ENCODE results near the gene FRMD4A.

FRMD4A gene

GRCh38 chr10:13820119-13820963 lies 510.4 kb downstream of the FRMD4A start:
- DNase-seq (ENCODE audit: low read depth, low spot score), result no peak

- DNase-seq (ENCODE audit: low read depth, low spot score), result no peak
Measured at GRCh38 chr10:13816195-13816925, 514.4 kb downstream of the FRMD4A start.

DNA sequence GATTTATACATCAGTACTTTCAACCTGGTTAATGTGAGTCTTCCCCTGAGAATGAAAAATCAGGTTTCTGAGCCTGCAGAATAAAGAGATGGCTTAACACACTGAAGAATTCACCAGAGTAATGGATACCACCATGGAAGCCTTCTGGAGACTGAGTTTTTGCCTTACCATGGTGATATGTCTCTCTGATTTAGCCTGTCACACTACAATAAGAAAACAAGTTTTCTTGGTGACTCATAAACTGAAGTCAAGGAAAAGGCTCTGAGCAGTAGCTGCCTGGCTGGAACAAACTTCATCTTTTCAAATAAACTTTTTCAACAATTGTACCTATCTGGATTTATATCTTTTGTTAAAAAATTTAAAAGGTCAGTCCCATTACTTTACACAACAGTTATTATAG lies 515.0 kb downstream of the FRMD4A start:
- no peak for DNase-seq (ENCODE audit: low read depth, low spot score)

DNA sequence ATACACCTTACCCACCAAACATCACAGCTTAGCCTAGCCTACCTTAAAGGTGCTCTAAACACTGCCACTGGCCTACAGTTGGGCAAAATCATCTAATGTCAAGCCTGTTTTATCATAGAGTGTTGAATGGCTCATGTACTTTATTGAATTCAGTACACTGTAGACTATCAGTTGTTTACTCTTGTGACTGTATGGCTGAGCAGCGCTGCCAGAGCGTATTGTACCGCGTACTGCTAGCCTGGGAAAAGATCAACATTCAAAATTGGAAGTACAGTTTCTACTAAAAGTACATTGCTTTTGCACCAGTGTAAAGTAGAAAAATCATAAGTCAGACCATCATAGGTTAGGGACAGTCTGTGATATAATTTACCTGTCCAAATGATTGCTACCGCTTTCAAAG lies 517.2 kb downstream of the FRMD4A start:
- DNase-seq (ENCODE audit: low read depth, low spot score), result no peak

- DNase-seq (ENCODE audit: low read depth, low spot score), result no peak
Measured at GRCh38 chr10:13812804-13813203, 517.9 kb downstream of the FRMD4A start.

DNA sequence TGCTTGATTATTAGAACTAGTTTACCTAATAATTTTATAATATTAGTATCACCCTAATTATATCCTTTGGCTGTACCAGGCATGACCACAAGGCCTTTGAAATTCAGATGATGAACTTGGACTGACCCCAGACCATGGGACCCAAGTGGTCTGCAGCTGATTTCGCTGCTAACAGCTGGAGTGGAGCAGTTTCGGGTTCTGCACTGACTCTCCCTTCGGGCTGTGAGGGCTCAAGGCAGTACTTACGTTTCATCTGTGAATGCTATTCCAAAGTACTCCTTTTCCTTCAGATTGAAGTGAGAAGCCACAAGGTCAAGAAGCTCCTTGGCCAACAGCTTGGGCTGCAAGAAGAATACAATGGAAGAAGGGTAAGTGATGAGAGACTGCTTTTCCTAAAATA lies 520.2 kb downstream of the FRMD4A start:
- DNase-seq (ENCODE audit: low read depth, low spot score), result no peak

- DNase-seq (ENCODE audit: low read depth, low spot score), result no peak
Measured at GRCh38 chr10:13809427-13809826, 521.3 kb downstream of the FRMD4A start.

GRCh38 chr10:13808556-13809391 lies 522.0 kb downstream of the FRMD4A start:
- no peak for DNase-seq (ENCODE audit: low read depth, low spot score)

DNA sequence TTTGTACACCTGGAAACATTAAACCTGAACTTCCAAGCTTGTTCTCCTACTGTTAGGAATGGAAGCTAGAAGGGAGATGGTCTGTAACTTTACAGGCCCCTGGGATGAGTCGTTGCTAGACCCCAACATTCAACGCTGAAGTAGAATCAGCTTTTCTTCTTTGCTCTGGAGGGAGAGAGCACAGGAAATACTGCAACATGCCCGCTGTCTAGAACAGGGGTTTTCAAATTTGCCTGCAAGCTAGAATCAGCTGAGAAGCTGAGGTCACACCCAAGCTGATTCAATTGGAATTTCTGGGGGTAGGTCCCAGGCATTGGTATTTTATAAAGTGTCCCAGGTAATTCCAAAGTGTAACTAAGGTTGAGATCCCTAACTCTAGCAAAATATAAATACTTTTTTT lies 524.3 kb downstream of the FRMD4A start:
- DNase-seq (ENCODE audit: low read depth, low spot score), result no peak

DNA sequence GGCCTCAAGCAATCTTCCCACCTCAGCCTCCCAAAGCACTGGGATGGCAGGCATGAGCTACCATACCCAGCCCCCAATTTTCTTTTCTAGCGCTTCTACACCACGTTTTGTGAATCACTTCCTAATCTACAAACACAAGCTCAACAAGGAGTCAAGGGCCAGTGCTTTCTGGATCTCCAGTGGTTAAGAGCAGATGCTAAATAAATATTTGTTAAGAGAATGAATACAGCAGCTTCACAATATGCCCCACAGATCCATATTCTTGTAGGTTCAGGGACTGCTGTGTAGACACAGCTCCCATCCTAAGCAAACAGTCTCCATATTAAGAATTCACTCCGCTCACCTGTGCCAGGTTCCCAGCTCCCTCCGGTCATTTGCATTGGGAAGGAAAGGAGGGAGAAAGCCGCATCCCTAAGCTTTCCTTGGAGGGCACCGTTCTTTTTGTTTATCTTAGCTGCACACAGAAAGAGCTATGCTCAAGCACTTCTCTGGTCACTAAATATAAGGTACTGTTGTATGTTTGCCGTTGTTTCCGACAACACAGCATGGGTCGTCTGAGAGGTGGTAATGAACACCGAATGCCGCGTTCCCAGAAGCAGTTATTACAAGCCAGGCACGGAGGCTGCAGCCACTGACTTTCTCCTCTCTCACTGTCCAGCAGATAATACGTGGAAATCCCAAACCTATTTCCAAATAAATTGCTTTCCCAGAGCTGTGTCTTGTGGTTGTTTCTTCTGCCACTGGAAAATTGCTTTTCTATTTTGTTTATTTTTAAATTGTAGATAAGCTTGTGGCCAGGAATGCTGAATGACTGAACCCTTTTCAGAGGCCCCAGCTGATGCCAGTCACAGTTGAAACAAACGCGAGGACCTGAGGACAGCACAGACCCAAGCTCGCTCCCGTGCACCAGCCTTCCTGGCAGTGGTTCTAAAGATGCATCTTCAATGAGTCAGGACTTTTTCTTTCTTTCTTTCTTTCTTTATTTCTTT lies 526.9 kb downstream of the FRMD4A start:
- no peak for DNase-seq (ENCODE audit: low read depth, low spot score)

DNA sequence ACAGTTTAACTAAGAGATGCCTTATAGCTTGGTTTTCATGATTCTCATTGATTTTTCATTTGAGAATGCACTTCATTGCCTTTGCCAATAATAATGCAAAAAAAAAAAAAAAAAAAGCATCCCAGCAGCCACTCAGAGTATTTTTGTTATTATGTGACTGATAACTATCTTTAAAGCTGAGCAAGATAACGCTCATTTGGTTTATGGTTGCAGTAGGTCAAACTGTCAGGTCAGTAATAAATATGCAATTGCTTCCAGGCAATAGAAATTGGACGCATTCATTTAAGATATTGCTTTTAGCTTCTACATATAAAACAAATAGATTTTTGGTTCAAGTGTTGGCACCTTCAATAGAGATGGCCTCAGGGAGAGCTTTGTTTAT lies 528.8 kb downstream of the FRMD4A start:
- DNase-seq (ENCODE audit: low read depth, low spot score), result no peak

DNA sequence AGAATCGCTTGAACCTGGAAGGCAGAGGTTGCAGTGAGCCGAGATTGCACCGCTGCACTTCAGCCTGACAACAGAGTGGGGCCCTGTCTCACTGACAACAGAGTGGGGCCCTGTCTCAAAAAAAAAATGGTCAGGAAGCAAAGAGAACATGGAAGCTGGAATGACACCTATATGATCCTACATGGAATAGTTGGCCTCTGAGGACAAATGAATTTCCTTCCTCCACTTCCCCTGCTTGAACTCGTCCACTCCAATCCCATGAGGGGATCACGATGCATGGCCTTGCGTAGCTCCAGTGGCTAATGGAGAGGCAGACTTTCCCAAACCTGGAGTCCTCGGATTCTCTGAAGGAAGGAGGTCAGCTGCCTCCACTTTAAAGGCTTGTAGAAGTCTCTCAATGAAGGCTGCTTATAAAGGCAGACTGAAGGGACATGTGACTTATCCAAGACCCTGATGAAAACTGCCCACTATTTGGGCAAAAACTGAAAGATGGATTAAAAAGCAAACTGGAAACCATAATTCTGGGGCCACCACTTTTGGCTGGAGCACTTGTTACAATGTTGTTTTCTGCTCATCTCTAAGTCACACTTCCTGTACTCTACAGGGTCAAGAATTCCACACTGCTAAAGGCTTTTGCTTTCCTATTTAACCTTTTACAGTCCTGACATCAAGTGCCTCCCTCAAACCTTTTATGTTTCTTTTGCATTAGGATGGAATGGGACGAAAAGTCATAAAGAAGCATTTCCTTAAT lies 529.4 kb downstream of the FRMD4A start:
- DNase-seq (ENCODE audit: low read depth, low spot score), result no peak

DNA sequence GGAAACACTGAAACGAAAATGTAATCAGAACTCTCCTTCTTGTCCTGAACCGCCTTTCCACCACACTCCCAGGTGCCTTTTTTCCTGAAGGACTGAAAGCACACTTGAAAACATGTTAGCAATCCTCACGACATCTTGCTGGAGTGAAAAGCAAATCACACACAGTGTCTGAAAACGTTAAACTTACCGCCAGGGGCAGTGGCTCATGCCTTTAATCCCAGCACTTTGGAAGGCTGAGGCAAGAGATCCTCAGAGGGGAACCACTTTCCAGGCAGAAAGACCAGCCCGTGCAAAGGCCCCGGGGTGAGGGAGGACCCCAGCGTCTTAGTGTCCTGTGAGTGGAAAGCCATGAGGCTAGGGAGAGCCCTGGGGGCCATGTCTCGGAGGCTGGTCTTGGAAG lies 533.6 kb downstream of the FRMD4A start:
- no peak for DNase-seq (ENCODE audit: low read depth, low spot score)

- DNase-seq (ENCODE audit: low read depth, low spot score), result no peak
Measured at GRCh38 chr10:13795653-13796555, 534.8 kb downstream of the FRMD4A start.

DNA sequence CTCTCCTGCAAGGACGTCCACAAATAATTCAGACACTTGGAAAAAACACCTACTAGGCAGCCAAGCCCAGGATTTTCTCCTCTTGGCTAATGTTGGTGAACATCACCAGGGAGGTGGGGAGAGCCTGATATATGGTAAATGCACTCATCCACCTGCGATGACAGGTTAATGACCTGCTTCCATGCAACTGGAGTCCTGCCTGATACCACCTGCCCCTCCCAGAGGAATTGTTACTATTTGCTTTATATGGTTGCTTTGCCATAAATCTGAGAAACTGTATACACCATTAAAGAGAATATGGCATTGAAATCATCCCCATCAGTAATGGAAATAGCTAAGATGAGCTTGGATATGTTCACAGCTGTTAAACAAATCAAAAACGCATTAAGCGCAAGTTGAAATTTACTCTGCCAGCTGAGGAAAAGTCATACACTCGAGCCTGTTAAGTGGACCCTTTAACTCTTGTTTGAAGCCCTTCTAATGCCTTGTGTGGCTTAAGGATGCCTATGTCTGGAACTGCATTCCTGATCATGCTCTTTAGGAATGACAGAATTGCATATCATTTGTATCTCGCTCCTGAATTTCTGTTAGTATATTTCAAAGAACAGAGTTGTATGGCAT lies 535.6 kb downstream of the FRMD4A start:
- DNase-seq (ENCODE audit: low read depth, low spot score), result no peak

GRCh38 chr10:13792006-13792405 lies 538.7 kb downstream of the FRMD4A start:
- DNase-seq (ENCODE audit: low read depth, low spot score), result no peak

- DNase-seq (ENCODE audit: low read depth, low spot score), result no peak
Measured at GRCh38 chr10:13791483-13791882, 539.2 kb downstream of the FRMD4A start.

- DNase-seq (ENCODE audit: low read depth, low spot score), result no peak
Measured at GRCh38 chr10:13790196-13790595, 540.5 kb downstream of the FRMD4A start.

GRCh38 chr10:13789448-13789829 lies 541.3 kb downstream of the FRMD4A start:
- no peak for DNase-seq (ENCODE audit: low read depth, low spot score)

All from activated naive CD8-positive, alpha-beta T cell treated with anti-CD3 and anti-CD28 coated beads, Interleukin-2, amount 50 U/mL, for 16 hours (primary cell).